ENCODE measurements around the gene AGAP1. TPM values are rescaled to one million over a fixed set of nuclear protein-coding genes. Genes with fewer than 3 reads are reported as not detected.

AGAP1 gene
- total and polyA plus RNA-seq, 11 donors, result 5.9 to 21.6 (median 18.9) TPM

- Histone ChIP-seq H3K27me3 (no peaks in the 10 kb centered on the region), H3K4me1 (peaks cover 0 to 24% (median 2%) of the 10 kb centered on the region in 12 donors), H3K27ac (no peak overlapping the region), H3K4me3 (no peak overlapping the region), H3K9me3 (no peaks in the 10 kb centered on the region), H3K36me3 (no peaks in the 10 kb centered on the region)
- TF ChIP-seq POLR2A (IDR thresholded peaks at IDR 0.05) (no peak), CTCF (IDR thresholded peaks at IDR 0.05) (no peak)
- peak in 1 of 5 donors; percentile 8 for DNase-seq
- ATAC-seq, result no peak
- WGBS, 4 donors, result 88 to 94% (median 92%) methylated on average over 10 to 11 of the region's 11 CpGs
- intact Hi-C loops (cut with DNase I), result loop anchor here in 1 of 10 donors (10.0 kb wide), 1 partner anchor 107 kb away; no protein-coding TSS in a partner anchor
Measured at GRCh38 chr2:235541838-235542549, 48.2 kb downstream of the AGAP1 start.

DNA sequence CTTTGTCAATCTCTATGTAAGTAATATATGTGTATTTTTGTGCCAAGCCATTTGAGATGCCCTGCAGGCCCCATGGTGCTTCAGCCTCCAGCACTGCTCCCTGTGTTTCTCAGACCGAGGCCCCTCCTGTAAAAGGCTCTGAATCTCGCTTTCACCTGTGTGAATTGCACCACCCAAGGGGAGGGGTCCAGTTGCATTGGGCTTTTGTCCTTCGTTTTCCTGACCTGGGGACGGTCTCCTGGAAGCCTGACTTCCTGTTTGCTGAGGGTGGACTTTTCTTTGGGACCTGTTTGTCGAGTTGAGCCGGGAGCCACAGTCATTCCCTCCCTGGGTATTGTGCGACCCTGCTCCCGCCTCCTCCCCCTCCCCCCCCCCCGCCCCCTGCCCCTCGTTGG is 48.9 kb downstream of the AGAP1 start:
- Histone ChIP-seq H3K9me3 (no peaks in the 10 kb centered on the region), H3K4me1 (peaks cover 0 to 24% (median 2%) of the 10 kb centered on the region in 12 donors), H3K4me3 (no peak overlapping the region), H3K27ac (no peak overlapping the region), H3K36me3 (no peaks in the 10 kb centered on the region), H3K27me3 (no peaks in the 10 kb centered on the region)
- ATAC-seq (no peak), DNase-seq (no peak)
- TF ChIP-seq POLR2A (IDR thresholded peaks at IDR 0.05) (no peak), CTCF (IDR thresholded peaks at IDR 0.05) (no peak)
- intact Hi-C loops (cut with DNase I), result loop anchor here in 1 of 10 donors (10.0 kb wide), 1 partner anchor 108 kb away; no protein-coding TSS in a partner anchor
- WGBS, 4 donors, result 60 to 68% (median 62%) methylated on average over 7 to 10 of the region's 10 CpGs

DNA sequence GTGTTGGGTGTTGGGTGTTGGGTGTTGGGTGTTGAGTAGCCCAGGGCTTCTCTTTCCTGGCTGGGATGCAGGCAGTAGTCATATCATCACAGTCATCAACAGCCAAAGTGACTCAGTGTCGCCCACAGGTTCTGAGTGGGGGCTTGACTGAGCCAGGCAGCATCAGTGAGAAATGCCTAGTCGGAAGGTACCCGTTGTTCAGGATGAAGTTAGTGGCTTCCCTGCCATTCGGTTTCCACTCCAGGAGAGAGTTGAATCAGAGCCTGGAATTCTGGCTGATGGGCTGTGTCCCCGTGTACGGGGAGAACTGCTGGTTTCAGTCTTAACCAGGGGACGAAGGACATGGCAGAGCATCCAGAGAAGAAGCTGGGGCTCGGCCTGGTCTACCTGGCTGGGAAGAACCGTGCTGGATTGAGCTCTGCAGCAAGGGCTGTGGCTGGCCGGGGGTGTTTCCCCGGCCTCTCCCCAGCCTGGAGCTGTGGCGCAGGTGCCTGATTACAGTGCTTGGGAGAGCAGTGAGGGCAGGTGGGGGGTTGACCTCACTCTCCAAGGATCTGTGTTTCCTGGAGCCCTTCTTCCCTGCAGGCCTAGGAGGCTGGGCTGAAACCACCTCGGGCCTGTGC is 49.4 kb downstream of the AGAP1 start:
- no peaks in the 10 kb centered on the region for H3K27me3 ChIP-seq
- ATAC-seq (no peak), DNase-seq (peak in 1 of 5 donors; percentile 26)
- intact Hi-C loops (cut with DNase I), result loop anchor here in 1 of 10 donors (10.0 kb wide), 1 partner anchor 108 kb away; no protein-coding TSS in a partner anchor
- H3K4me1 ChIP-seq, result peaks cover 0 to 24% (median 2%) of the 10 kb centered on the region in 12 donors
- 85 to 89% (median 88%) methylated on average over 6 to 13 of the region's 13 CpGs for WGBS, 4 donors
- TF ChIP-seq CTCF (IDR thresholded peaks at IDR 0.05) (no peak), POLR2A (IDR thresholded peaks at IDR 0.05) (no peak)
- no peak overlapping the region for H3K27ac ChIP-seq
- H3K36me3 ChIP-seq, result no peaks in the 10 kb centered on the region
- H3K9me3 ChIP-seq, result no peaks in the 10 kb centered on the region
- no peak overlapping the region for H3K4me3 ChIP-seq

Measured in heart left ventricle (tissue), 16 donors.